PFSK-1 (cell line): ENCODE measurements around the gene BRIX1.

ENCODE experiments used
- POLR2AphosphoS5 ChIP-seq: IDR thresholded peaks from 2 replicates; pipeline ENCODE4 v1.6.1; 2012; ENCODE audit warnings: low read depth, mild to moderate bottlenecking, control low read depth, low read length, moderate library complexity
- TF ChIP-seq, protein P1 (sequence below), 2 experiments: IDR thresholded peaks; 2 replicates each; pipeline versions ENCODE4 v1.6.1 to v1.8.0; 2011 to 2012; ENCODE audit warnings: low read depth in 2 of 2, low read length in 2 of 2, control low read depth in 1 of 2, inconsistent platforms in 1 of 2, mild to moderate bottlenecking in 1 of 2, moderate library complexity in 1 of 2; ENCODE audit not compliant: insufficient read depth in 1 of 2

DNA sequence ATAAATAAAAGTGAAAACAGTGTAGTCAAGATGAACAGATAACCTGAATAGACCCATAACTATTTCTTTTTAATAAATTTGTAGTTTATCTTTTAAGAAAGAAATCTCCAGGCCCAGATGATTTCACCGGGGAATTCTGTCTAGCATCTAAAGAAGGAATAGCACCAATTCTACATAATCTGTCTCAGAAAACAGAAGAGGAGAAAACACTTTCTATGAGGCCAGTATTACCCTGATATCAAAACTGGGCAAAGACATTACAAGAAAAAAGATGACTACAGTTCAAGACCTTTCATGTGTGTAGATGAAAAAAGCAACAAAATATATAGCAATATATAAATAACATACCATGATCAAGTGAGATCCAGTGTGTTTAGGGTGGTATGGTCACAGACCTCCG is 45.1 kb upstream of the BRIX1 start:
- TF ChIP-seq, protein P1, sequence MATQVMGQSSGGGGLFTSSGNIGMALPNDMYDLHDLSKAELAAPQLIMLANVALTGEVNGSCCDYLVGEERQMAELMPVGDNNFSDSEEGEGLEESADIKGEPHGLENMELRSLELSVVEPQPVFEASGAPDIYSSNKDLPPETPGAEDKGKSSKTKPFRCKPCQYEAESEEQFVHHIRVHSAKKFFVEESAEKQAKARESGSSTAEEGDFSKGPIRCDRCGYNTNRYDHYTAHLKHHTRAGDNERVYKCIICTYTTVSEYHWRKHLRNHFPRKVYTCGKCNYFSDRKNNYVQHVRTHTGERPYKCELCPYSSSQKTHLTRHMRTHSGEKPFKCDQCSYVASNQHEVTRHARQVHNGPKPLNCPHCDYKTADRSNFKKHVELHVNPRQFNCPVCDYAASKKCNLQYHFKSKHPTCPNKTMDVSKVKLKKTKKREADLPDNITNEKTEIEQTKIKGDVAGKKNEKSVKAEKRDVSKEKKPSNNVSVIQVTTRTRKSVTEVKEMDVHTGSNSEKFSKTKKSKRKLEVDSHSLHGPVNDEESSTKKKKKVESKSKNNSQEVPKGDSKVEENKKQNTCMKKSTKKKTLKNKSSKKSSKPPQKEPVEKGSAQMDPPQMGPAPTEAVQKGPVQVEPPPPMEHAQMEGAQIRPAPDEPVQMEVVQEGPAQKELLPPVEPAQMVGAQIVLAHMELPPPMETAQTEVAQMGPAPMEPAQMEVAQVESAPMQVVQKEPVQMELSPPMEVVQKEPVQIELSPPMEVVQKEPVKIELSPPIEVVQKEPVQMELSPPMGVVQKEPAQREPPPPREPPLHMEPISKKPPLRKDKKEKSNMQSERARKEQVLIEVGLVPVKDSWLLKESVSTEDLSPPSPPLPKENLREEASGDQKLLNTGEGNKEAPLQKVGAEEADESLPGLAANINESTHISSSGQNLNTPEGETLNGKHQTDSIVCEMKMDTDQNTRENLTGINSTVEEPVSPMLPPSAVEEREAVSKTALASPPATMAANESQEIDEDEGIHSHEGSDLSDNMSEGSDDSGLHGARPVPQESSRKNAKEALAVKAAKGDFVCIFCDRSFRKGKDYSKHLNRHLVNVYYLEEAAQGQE (IDR thresholded peaks at IDR 0.05; ENCODE audit: insufficient read depth in 1 of 2, low read depth in 2 of 2, low read length in 2 of 2) = no peak
- no peak for TF ChIP-seq POLR2AphosphoS5
